ENCODE data around the gene NTM. TPM values are rescaled to one million over a fixed set of nuclear protein-coding genes. Genes with fewer than 3 reads are reported as not detected.

The NTM gene
- total RNA-seq, 1 donor from 2014 or later: not detected

- Mint-ChIP-seq H3K4me3 (no peak overlapping the region), H3K9me3 (no peaks in the 10 kb centered on the region), H3K27me3 (no peaks in the 10 kb centered on the region), H3K4me1 (no peaks in the 10 kb centered on the region), H3K27ac (no peak overlapping the region), H3K36me3 (ENCODE audit: low read depth) (no peaks in the 10 kb centered on the region)
- ChIA-PET CTCF (no interaction called here), POLR2A (no interaction called here)
- intact Hi-C loops (cut with micrococcal nuclease): no loop called here
- ATAC-seq (ENCODE audit: low read depth) (no peak), DNase-seq (no peak)
- TF ChIP-seq CTCF (IDR thresholded peaks at IDR 0.05): no peak
Measured at GRCh38 chr11:131807876-131808275, 437.5 kb downstream of the NTM start.

- H3K36me3 Mint-ChIP-seq (ENCODE audit: low read depth): no peaks in the 10 kb centered on the region
- DNase-seq: no peak
- no peak overlapping the region for H3K27ac Mint-ChIP-seq
- POLR2A ChIA-PET: no interaction called here
- H3K9me3 Mint-ChIP-seq: no peaks in the 10 kb centered on the region
- H3K27me3 Mint-ChIP-seq: no peaks in the 10 kb centered on the region
- no peak for ATAC-seq (ENCODE audit: low read depth)
- no peak overlapping the region for H3K4me3 Mint-ChIP-seq
- intact Hi-C loops (cut with micrococcal nuclease): no loop called here
- CTCF ChIA-PET: no interaction called here
- H3K4me1 Mint-ChIP-seq: no peaks in the 10 kb centered on the region
- no peak for TF ChIP-seq CTCF (IDR thresholded peaks at IDR 0.05)
Measured at GRCh38 chr11:131808470-131808869, 438.1 kb downstream of the NTM start.

GRCh38 chr11:131809203-131809918, 438.9 kb downstream of the NTM start:
- DNase-seq: no peak
- no peaks in the 10 kb centered on the region for H3K27me3 Mint-ChIP-seq
- POLR2A ChIA-PET: no interaction called here
- H3K9me3 Mint-ChIP-seq: no peaks in the 10 kb centered on the region
- no peak for TF ChIP-seq CTCF (IDR thresholded peaks at IDR 0.05)
- H3K4me1 Mint-ChIP-seq: no peaks in the 10 kb centered on the region
- intact Hi-C loops (cut with micrococcal nuclease): no loop called here
- no peak overlapping the region for H3K4me3 Mint-ChIP-seq
- H3K27ac Mint-ChIP-seq: no peak overlapping the region
- H3K36me3 Mint-ChIP-seq (ENCODE audit: low read depth): no peaks in the 10 kb centered on the region
- CTCF ChIA-PET: no interaction called here
- no peak for ATAC-seq (ENCODE audit: low read depth)

GRCh38 chr11:131810541-131810940, 440.1 kb downstream of the NTM start:
- Mint-ChIP-seq H3K36me3 (ENCODE audit: low read depth) (no peaks in the 10 kb centered on the region), H3K9me3 (no peaks in the 10 kb centered on the region), H3K27me3 (no peaks in the 10 kb centered on the region), H3K27ac (no peak overlapping the region), H3K4me1 (no peaks in the 10 kb centered on the region), H3K4me3 (no peak overlapping the region)
- intact Hi-C loops (cut with micrococcal nuclease): no loop called here
- TF ChIP-seq CTCF (IDR thresholded peaks at IDR 0.05): no peak
- ChIA-PET CTCF (no interaction called here), POLR2A (no interaction called here)
- no peak for DNase-seq
- ATAC-seq (ENCODE audit: low read depth): no peak

- no peaks in the 10 kb centered on the region for H3K4me1 Mint-ChIP-seq
- no peak overlapping the region for H3K27ac Mint-ChIP-seq
- intact Hi-C loops (cut with micrococcal nuclease): no loop called here
- H3K4me3 Mint-ChIP-seq: no peak overlapping the region
- CTCF ChIA-PET: no interaction called here
- ATAC-seq (ENCODE audit: low read depth): no peak
- H3K27me3 Mint-ChIP-seq: no peaks in the 10 kb centered on the region
- POLR2A ChIA-PET: no interaction called here
- TF ChIP-seq CTCF (IDR thresholded peaks at IDR 0.05): no peak
- no peak for DNase-seq
- H3K9me3 Mint-ChIP-seq: no peaks in the 10 kb centered on the region
- H3K36me3 Mint-ChIP-seq (ENCODE audit: low read depth): no peaks in the 10 kb centered on the region
Measured at GRCh38 chr11:131811383-131811782, 441.0 kb downstream of the NTM start.
